ENCODE data around the gene DPEP1.
A peak's percentile ranks its signal among the peaks of the same experiment; 100 is the strongest.
"Not testable (repeated sequence)": the region's sequence is repeated elsewhere in the genome, so short reads cannot be mapped to it uniquely, and the experiment has no call there.

DPEP1 gene

GRCh38 chr16:89653656-89654295, 40.3 kb downstream of the DPEP1 start:
- DNase-seq, result no peak

- no peak for DNase-seq
Measured at GRCh38 chr16:89655062-89655643, 41.7 kb downstream of the DPEP1 start.

- no peak for DNase-seq
Measured at GRCh38 chr16:89656435-89657121, 43.1 kb downstream of the DPEP1 start.

- DNase-seq, result peak; percentile 69
Measured at GRCh38 chr16:89657442-89658220, 44.2 kb downstream of the DPEP1 start, which contains the start of the genes CHMP1A and SPATA33. Gene CHMP1A (minus strand): TSS chr16:89657708. CDS start chr16:89657588, 120 bp downstream. Gene SPATA33 (plus strand): TSS chr16:89657836. CDS start chr16:89657912, 76 bp downstream.

- no peak for DNase-seq
Measured at GRCh38 chr16:89658221-89658879, 44.9 kb downstream of the DPEP1 start.

- DNase-seq, result no peak
Measured at GRCh38 chr16:89660146-89660545, 46.7 kb downstream of the DPEP1 start.

GRCh38 chr16:89661215-89661614, 47.8 kb downstream of the DPEP1 start:
- no peak for DNase-seq

GRCh38 chr16:89664238-89664637, 50.8 kb downstream of the DPEP1 start:
- not testable (repeated sequence) for DNase-seq

GRCh38 chr16:89667000-89667399, 53.6 kb downstream of the DPEP1 start:
- DNase-seq, result not testable (repeated sequence)

DNA sequence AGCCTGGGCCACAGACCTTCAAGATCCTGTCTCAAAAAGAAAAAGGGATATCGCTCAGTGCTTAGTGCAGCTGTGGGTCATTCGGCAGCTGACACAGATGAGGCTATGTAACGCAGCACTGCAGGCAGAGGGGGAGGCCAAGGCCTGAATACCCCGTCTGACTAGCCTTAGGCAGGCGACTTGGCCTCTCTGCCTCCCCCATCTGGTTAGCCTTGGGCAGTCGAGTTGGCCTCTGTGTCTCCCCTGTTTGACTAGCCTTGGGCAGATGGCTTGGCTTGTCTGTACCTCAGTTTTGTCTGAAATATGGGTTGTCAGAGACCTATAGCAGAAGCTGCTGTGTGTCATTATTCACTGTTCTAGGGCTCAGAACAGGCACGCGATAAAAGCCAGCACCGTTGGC, 54.2 kb downstream of the DPEP1 start:
- no peak for DNase-seq

GRCh38 chr16:89668790-89669158, 55.3 kb downstream of the DPEP1 start:
- DNase-seq, result no peak

- no peak for DNase-seq
Measured at GRCh38 chr16:89669755-89670154, 56.3 kb downstream of the DPEP1 start.

DNA sequence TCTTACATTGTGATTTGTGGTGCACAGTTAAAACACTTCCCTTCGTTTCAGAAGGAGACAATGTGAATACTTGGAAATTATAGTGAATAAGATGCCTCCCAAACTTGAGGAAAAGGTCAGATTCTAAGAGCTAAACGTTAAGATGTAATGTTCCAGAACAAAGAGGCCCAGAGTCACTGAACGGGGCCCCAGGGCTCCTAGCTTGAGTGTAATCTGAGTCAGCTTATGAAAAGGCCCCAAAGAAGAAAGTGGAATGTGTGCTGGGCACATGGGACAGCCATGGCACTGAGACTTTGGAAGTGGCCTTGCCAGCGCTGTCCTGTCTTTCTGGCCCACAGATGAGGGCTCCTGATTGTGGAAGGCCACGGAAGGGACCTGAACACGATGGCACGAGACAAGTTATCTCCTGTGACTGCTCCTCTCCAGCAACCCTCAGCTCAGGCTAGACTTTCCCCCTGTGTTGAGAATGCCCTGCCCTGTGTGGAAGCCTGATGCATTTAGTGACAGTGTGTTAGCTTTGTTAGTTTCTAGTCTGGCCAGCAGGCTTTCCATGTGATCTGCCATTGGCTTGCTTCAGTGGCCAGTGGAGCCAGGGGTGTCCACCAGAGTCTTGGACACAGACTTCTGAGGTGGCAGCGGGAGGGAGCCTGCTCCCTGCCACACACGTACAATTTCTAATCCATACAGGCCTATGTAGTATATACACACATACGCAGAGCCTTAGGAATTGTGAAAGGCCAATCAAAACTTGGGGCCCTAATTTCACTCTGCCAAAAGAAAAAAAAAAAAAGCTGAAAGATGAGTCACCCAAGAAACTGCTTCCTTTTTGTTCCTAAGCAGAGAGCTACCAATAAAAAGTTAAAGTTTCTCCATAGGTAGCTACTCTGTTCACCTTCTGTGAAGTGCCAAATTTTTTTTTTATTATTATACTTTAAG, 57.3 kb downstream of the DPEP1 start:
- DNase-seq, result no peak

- not testable (repeated sequence) for DNase-seq
Measured at GRCh38 chr16:89671565-89671964, 58.1 kb downstream of the DPEP1 start.

DNA sequence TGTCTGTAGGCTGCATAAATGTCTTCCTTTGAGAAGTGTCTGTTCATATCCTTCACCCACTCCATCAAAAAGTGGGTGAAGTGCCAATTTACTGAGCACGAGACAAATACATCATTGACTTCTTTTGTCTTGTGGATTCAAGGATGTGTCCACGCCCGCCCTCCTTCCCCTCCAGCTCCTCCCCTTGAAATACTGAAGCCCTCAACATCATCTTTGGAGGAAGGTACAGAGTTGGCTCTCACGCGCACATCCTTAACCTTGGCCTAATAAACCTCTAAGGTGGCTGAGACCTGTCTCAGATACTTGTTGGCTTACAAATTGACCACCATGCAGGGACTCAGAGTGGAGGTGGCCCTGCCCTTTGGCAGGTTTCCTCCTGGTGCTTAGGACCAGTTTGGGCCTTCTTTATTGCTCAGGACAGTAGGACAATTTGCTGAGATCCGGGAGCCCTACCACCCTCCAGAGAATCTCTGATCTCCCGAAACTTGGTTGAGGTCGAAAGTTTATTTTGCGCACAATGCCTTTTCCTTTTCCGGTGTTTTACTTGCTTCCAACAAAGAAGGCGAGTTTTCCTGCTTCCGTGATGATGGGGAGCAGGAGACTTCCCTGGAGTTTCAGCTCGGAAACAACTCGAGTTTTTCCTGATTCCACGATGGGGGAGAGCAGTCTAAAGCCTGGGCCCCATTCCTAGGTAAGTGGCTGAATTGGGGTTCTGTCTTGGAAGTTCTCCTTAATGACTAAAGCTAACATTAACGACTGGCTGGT, 58.9 kb downstream of the DPEP1 start:
- DNase-seq, result no peak

- no peak for DNase-seq
Measured at GRCh38 chr16:89678258-89678657, 64.8 kb downstream of the DPEP1 start.

GRCh38 chr16:89685916-89686315, 72.5 kb downstream of the DPEP1 start:
- DNase-seq, result no peak

DNA sequence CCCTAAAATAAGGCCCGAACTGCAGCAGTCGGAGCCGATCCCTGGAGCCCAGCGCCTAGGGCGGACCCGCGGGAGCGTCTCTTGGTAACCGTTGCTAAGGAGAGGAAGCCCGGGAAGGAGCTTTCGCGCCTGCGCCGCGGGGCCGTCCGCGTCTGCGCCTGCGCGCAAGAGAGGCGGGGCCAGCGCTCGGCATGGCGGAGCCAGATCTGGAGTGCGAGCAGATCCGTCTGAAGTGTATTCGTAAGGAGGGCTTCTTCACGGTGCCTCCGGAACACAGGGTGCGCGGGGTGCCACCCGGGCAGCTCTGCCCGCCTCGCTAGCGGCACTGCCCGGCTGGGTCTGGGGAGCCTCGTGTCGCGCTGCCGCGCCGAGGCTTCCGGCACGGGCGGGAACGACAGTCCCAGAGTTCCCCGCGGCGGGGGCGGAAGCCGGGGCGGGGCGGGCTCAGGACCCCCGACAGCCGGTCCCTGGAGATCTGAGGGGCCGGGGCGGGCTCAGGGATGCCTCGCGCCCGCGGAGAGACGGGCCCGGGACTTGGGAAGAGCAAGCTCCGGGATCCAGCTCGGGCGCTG, 73.2 kb downstream of the DPEP1 start, which contains the start of gene CDK10:
TSS of gene CDK10 (plus strand) at position 170 of the 572 bp plus-strand sequence. CDS start at position 192, 22 bp downstream.
- peak; percentile 84 for DNase-seq

GRCh38 chr16:89687092-89687940, 73.9 kb downstream of the DPEP1 start:
- no peak for DNase-seq
